ENCODE results near the gene KIAA0753.

The KIAA0753 gene

DNA sequence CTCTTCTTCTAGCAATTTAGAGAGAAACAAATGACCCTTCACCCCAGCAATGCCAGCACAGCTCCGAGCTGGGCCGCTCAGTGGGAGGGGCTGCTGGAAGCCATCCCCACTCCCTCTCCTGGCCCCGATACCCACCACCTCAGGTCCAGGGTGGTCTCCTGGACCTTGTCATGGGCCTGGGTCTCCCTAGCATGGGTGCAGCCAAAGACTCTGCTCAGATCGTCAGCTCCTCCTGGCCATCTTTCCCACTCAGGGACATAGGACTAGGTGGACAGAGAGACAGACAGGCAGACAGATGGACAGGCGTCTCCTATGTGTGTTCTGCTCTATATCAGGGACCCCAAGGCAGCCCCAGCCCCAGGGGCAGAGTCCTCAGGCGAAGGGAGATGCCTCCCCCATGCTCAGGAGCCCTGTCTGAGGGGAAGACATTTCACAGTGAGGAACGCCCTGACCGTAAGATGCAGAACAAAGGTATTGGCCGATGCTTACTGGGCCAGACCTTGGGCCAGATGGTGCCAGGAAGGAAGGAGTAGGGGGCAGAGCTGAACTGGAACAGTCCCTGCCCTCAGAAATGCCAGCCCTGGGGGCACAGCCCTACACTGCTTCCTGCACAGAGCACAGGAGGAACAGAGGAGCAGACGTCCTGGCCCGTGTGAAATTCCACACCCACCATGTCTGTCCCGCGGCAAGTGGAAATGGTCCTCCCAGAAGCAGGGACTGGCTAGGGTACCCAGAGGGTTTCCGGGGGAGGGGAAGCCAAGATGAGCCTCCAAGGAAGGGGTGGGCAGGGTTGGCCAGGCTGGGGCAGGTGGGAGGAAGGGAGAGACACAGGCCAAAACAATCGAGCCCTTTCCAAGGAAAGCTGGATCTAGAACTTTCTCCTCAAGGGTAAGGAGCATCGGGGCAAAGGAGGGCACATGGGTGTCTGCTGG is 97.2 kb downstream of the KIAA0753 start:
- TF ChIP-seq LEF1 (IDR thresholded peaks at IDR 0.05; ENCODE audit: borderline replicate concordance) (no peak), FOXA1 (IDR thresholded peaks at IDR 0.05) (no peak)
- POLR2A ChIA-PET: no interaction called here
- DNase-seq (ENCODE audit: extremely low spot score): no peak
- CTCF ChIA-PET: no interaction called here

DNA sequence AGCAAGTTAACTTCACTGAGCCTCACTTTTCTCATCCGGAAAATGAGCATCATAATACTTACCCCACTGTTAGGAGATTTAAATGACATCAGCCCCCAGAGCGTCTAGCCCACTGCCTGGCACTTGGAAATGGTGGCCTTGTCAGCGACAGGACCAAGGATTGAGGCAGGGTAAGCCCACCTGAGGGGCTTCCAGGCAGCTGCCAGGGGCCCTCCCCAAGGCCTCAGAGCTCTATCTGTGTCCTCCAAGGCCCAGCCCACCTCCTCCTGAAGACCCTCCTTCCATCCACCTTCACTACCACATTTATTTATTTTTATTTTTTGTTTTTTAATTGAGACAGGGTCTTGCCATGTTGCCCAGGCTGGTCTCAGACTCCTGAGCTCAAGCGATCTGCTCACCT is 97.9 kb downstream of the KIAA0753 start:
- POLR2A ChIA-PET: no interaction called here
- no peak for DNase-seq (ENCODE audit: extremely low spot score)
- CTCF ChIA-PET: no interaction called here
- TF ChIP-seq LEF1 (IDR thresholded peaks at IDR 0.05; ENCODE audit: borderline replicate concordance) (no peak), TARDBP (IDR thresholded peaks at IDR 0.05) (no peak), FOXM1 (IDR thresholded peaks at IDR 0.05; ENCODE audit: borderline replicate concordance) (no peak), SP1 (IDR thresholded peaks at IDR 0.05) (no peak), CTBP1 (IDR thresholded peaks at IDR 0.05; ENCODE audit: borderline replicate concordance) (no peak), SUZ12 (IDR thresholded peaks at IDR 0.05) (no peak), HDGF (IDR thresholded peaks at IDR 0.05; ENCODE audit: borderline replicate concordance) (no peak), FOXA1 (IDR thresholded peaks at IDR 0.05) (no peak), L3MBTL2 (conservative IDR thresholded peaks at IDR 0.05) (no peak), ARNT (IDR thresholded peaks at IDR 0.05) (no peak), FOXK2 (IDR thresholded peaks at IDR 0.05) (no peak), ELF4 (IDR thresholded peaks at IDR 0.05) (no peak), NFRKB (IDR thresholded peaks at IDR 0.05) (no peak), ZNF384 (IDR thresholded peaks at IDR 0.05) (no peak), BHLHE40 (IDR thresholded peaks at IDR 0.05; ENCODE audit: borderline replicate concordance) (no peak)
- TF ChIP-seq, protein P1, sequence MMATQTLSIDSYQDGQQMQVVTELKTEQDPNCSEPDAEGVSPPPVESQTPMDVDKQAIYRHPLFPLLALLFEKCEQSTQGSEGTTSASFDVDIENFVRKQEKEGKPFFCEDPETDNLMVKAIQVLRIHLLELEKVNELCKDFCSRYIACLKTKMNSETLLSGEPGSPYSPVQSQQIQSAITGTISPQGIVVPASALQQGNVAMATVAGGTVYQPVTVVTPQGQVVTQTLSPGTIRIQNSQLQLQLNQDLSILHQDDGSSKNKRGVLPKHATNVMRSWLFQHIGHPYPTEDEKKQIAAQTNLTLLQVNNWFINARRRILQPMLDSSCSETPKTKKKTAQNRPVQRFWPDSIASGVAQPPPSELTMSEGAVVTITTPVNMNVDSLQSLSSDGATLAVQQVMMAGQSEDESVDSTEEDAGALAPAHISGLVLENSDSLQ (IDR thresholded peaks at IDR 0.05): no peak

DNA sequence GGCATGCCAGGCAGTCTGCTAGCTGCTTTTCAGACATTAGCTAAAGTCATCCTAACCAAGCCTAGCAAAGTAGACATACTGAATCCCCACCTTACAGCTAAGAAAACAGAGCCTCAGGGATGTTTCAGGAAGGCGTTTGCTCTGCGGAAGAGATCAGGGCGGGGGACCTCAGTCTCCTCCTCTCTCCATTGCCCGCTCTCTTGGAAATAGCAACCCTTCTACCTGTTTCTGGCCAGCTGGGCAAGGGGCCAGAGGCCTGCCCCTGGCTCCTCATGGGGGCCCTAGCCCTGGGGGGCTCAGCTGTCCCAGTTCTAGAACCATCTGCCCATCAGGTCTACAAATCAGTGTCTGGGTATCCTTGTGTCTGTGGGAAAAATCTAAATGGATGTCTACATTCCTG is 98.6 kb downstream of the KIAA0753 start:
- ChIA-PET POLR2A (no interaction called here), CTCF (no interaction called here)
- no peak for DNase-seq (ENCODE audit: extremely low spot score)
- no peak for TF ChIP-seq ELF4 (IDR thresholded peaks at IDR 0.05)
- TF ChIP-seq CTBP1 (IDR thresholded peaks at IDR 0.05; ENCODE audit: borderline replicate concordance): no peak
- TF ChIP-seq ZNF384 (IDR thresholded peaks at IDR 0.05): no peak
- TF ChIP-seq HDGF (IDR thresholded peaks at IDR 0.05; ENCODE audit: borderline replicate concordance): no peak
- no peak for TF ChIP-seq L3MBTL2 (conservative IDR thresholded peaks at IDR 0.05)
- no peak for TF ChIP-seq ARNT (IDR thresholded peaks at IDR 0.05)

DNA sequence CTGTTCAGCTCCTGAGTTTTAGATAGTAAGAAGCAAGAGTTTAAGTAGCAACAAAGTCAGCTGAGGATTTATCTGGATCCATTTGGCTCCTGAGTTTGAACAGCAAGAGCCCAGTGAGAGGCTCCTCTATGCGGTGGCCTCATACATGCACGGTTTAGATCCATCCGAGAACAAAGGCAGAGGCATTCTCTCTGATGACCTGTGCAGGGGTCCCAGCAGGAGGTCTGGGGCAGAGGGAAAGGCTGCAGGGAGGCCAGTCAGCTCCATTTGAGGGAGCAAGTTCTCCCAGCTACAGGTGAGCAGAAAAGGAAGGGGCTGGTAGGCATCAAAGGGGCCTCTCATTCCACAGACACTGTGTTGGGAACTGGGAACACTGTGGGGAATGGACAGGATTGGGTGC is 100.6 kb downstream of the KIAA0753 start:
- DNase-seq (ENCODE audit: extremely low spot score): no peak
- TF ChIP-seq NFRKB (IDR thresholded peaks at IDR 0.05) (no peak), ELF4 (IDR thresholded peaks at IDR 0.05) (no peak), CTBP1 (IDR thresholded peaks at IDR 0.05; ENCODE audit: borderline replicate concordance) (no peak), LEF1 (IDR thresholded peaks at IDR 0.05; ENCODE audit: borderline replicate concordance) (no peak), FOXK2 (IDR thresholded peaks at IDR 0.05) (no peak), TARDBP (IDR thresholded peaks at IDR 0.05) (no peak), ZNF384 (IDR thresholded peaks at IDR 0.05) (no peak), ARNT (IDR thresholded peaks at IDR 0.05) (no peak), FOXM1 (IDR thresholded peaks at IDR 0.05; ENCODE audit: borderline replicate concordance) (no peak), L3MBTL2 (conservative IDR thresholded peaks at IDR 0.05) (no peak), SUZ12 (IDR thresholded peaks at IDR 0.05) (no peak), FOXA1 (IDR thresholded peaks at IDR 0.05) (no peak), HDGF (IDR thresholded peaks at IDR 0.05; ENCODE audit: borderline replicate concordance) (no peak), SP1 (IDR thresholded peaks at IDR 0.05) (no peak), BHLHE40 (IDR thresholded peaks at IDR 0.05; ENCODE audit: borderline replicate concordance) (no peak)
- TF ChIP-seq, protein P1 (IDR thresholded peaks at IDR 0.05): no peak
- POLR2A ChIA-PET: no interaction called here
- CTCF ChIA-PET: no interaction called here

DNA sequence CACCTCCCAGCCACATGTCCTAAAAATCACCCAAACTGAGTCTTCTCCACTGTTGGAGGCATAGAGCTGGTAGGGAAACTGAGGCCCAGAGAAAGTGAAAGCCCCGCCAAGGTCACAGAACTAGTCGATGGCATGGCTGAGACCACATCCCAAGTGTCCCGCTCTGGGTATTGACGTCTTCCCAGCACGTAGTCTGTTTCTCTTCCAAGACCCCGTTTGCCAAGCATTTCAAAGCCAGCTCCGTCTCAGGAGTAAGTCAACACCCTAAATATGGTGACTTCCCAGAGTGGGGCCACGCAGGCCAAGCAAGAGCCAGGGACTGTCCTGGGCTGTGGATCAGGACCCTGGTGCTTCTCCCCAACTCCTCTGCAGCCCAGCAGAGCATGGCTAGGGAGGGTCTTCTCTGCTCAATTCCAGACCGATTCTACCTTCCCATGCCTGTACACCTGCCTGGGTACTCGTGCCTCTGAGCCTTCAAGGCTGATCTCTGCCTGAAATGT is 103.9 kb downstream of the KIAA0753 start:
- DNase-seq (ENCODE audit: extremely low spot score): no peak
- ChIA-PET POLR2A (no interaction called here), CTCF (no interaction called here)
- TF ChIP-seq L3MBTL2 (conservative IDR thresholded peaks at IDR 0.05) (no peak), TARDBP (IDR thresholded peaks at IDR 0.05) (no peak), FOXM1 (IDR thresholded peaks at IDR 0.05; ENCODE audit: borderline replicate concordance) (no peak), SUZ12 (IDR thresholded peaks at IDR 0.05) (no peak), CTBP1 (IDR thresholded peaks at IDR 0.05; ENCODE audit: borderline replicate concordance) (no peak), HDGF (IDR thresholded peaks at IDR 0.05; ENCODE audit: borderline replicate concordance) (no peak), ELF4 (IDR thresholded peaks at IDR 0.05) (no peak), LEF1 (IDR thresholded peaks at IDR 0.05; ENCODE audit: borderline replicate concordance) (no peak)
- TF ChIP-seq, protein P1 (IDR thresholded peaks at IDR 0.05): no peak

DNA sequence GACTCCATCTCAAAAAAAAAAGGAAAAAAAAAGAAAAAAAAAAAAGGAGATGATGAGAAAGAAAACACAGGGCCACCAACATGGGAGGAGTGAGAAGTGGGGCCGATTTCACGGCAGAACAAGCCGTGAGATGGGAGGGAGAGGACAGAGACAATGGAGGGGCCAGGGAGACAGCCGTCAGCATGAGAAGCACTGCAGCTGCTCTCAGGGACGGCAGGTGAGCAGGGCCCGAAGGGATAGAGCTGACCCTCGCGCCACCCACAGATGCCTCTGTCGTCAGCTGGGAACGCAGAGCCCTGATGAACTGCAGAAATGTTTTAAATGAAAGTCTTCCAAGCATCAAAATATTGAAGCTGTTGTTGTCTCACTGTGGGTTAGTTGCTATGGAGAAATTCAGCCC is 104.5 kb downstream of the KIAA0753 start:
- ChIA-PET CTCF (no interaction called here), POLR2A (no interaction called here)
- TF ChIP-seq FOXK2 (IDR thresholded peaks at IDR 0.05) (no peak), BHLHE40 (IDR thresholded peaks at IDR 0.05; ENCODE audit: borderline replicate concordance) (no peak), ELF4 (IDR thresholded peaks at IDR 0.05) (no peak), ZNF384 (IDR thresholded peaks at IDR 0.05) (no peak), LEF1 (IDR thresholded peaks at IDR 0.05; ENCODE audit: borderline replicate concordance) (no peak), TARDBP (IDR thresholded peaks at IDR 0.05) (no peak), NFRKB (IDR thresholded peaks at IDR 0.05) (no peak), FOXM1 (IDR thresholded peaks at IDR 0.05; ENCODE audit: borderline replicate concordance) (no peak)
- TF ChIP-seq, protein P1 (IDR thresholded peaks at IDR 0.05): no peak
- DNase-seq (ENCODE audit: extremely low spot score): no peak
